RWPE1 (cell line): ENCODE measurements around the gene ACYP2.
"Not testable (repeated sequence)": the region's sequence is repeated elsewhere in the genome, so short reads cannot be mapped to it uniquely, and the experiment has no call there.

Experiments
- CTCF ChIA-PET: fragments of 350-600 bp; sonication (Branson Sonifier 250); formaldehyde crosslinking; extraction: SDS; loops from one replicate; lab custom pipeline; 2021; lab: Yijun Ruan, JAX
- POLR2A ChIA-PET: fragments of 400-600 bp; formaldehyde crosslinking; extraction: SDS; loops from one replicate; lab custom pipeline; 2020; ENCODE audit warnings: antibody characterized with exemption; ENCODE audit not compliant: low non-redundant PET; lab: Yijun Ruan, JAX
- DNase-seq: peaks from one replicate; pipeline ENCODE4 v3.0.0; 2012; ENCODE audit warnings: low spot score
- H3K27ac ChIP-seq: fragments of 450-650 bp; 2 replicates; pipeline ENCODE4 v1.5.1; 2017
- CTCF ChIP-seq: fragments of 450-650 bp; conservative IDR thresholded peaks from 2 replicates; pipeline ENCODE4 v1.5.1; 2017; ENCODE audit warnings: low read depth, mild to moderate bottlenecking

ACYP2 gene

GRCh38 chr2:54120950-54121349 lies 5.5 kb downstream of the ACYP2 start:
- CTCF ChIA-PET, result interaction anchor here (0.5 kb wide), 1 partner anchor 13 kb away, joined by 3 read pairs; no protein-coding TSS in a partner anchor
- POLR2A ChIA-PET, result no interaction called here
- TF ChIP-seq CTCF, result no peak
- H3K27ac ChIP-seq, result no peak overlapping the region
- DNase-seq, result no peak

GRCh38 chr2:54122171-54122935 lies 6.9 kb downstream of the ACYP2 start:
- POLR2A ChIA-PET, result no interaction called here
- peak overlapping the region; percentile 17; the same call in 1 of the 2 replicates for H3K27ac ChIP-seq

GRCh38 chr2:54122939-54123338 lies 7.5 kb downstream of the ACYP2 start:
- DNase-seq, result peak; percentile 64
- POLR2A ChIA-PET, result no interaction called here
- CTCF ChIA-PET, result interaction anchor here (0.7 kb wide), 1 partner anchor 109 kb away, joined by 3 read pairs; no protein-coding TSS in a partner anchor
- peak overlapping the region; percentile 17; the same call in 1 of the 2 replicates for H3K27ac ChIP-seq
- no peak for TF ChIP-seq CTCF

More at GRCh38 chr2:54122171-54122935, 6.9 kb downstream of the ACYP2 start:
- TF ChIP-seq CTCF, result no peak
- CTCF ChIA-PET, result no interaction called here
- DNase-seq, result no peak

- POLR2A ChIA-PET, DNase-seq, CTCF ChIA-PET: not testable (repeated sequence)
Measured at GRCh38 chr2:54127174-54127573, 11.8 kb downstream of the ACYP2 start.

GRCh38 chr2:54133056-54133455 lies 17.6 kb downstream of the ACYP2 start:
- no peak overlapping the region for H3K27ac ChIP-seq
- no peak for DNase-seq
- POLR2A ChIA-PET, result no interaction called here
- CTCF ChIA-PET, result interaction anchor here (0.7 kb wide), 1 partner anchor 12 kb away, joined by 3 read pairs; no protein-coding TSS in a partner anchor
- TF ChIP-seq CTCF, result no peak

More at GRCh38 chr2:54127174-54127573, 11.8 kb downstream of the ACYP2 start:
- H3K27ac ChIP-seq, result not testable (repeated sequence)

- CTCF ChIA-PET, result no interaction called here
- TF ChIP-seq CTCF, result no peak
- no peak overlapping the region for H3K27ac ChIP-seq
- POLR2A ChIA-PET, result no interaction called here
- no peak for DNase-seq
Measured at GRCh38 chr2:54139210-54139609, 23.8 kb downstream of the ACYP2 start.

GRCh38 chr2:54143780-54144179 lies 28.4 kb downstream of the ACYP2 start:
- no peak overlapping the region for H3K27ac ChIP-seq
- CTCF ChIA-PET, result interaction anchor here (0.6 kb wide), 2 partner anchors 1106 to 1311 kb away, joined by 3 to 4 read pairs; no protein-coding TSS in a partner anchor
- no peak for DNase-seq
- POLR2A ChIA-PET, result no interaction called here
- TF ChIP-seq CTCF, result no peak
